CD14-positive monocyte (primary cell): Measurements from ENCODE around the gene SNX3. TPM values are rescaled to one million over a fixed set of nuclear protein-coding genes. Genes with fewer than 3 reads are reported as not detected.

ENCODE experiments used
- DNase-seq, 3 donors: peaks; one replicate each; pipeline ENCODE4 v3.0.0-alpha.2; 2011 to 2022
- H2AFZ ChIP-seq: 2 replicates; pipeline ENCODE4 v1.6.0; 2012; ENCODE audit warnings: mild to moderate bottlenecking, low read depth, low read length, inconsistent platforms; ENCODE audit not compliant: insufficient read depth, poor library complexity, severe bottlenecking
- H3K27ac ChIP-seq, 2 donors: 1 replicate in 1 of 2; 2 replicates in 1 of 2; pipeline ENCODE4 v1.5.1; 2012 to 2013; ENCODE audit warnings: low read length in 2 of 2, control low read depth in 1 of 2, inconsistent platforms in 1 of 2, low read depth in 1 of 2, mild to moderate bottlenecking in 1 of 2
- H3K27me3 ChIP-seq, 2 donors: one replicate each; pipeline versions ENCODE4 v1.6.0 to v1.6.1; 2011 to 2013; ENCODE audit warnings: low read length in 2 of 2; ENCODE audit not compliant: control insufficient read depth in 2 of 2, insufficient read depth in 2 of 2
- H3K36me3 ChIP-seq, 2 donors: replicated peaks in 1 of 2; 1 replicate in 1 of 2; 2 replicates in 1 of 2; pipeline versions ENCODE4 v1.5.1 to v1.6.1; 2012 to 2013; ENCODE audit warnings: low read length in 2 of 2, control low read depth in 1 of 2, inconsistent platforms in 1 of 2, mild to moderate bottlenecking in 1 of 2; ENCODE audit not compliant: insufficient read depth in 2 of 2, control insufficient read depth in 1 of 2
- H3K4me1 ChIP-seq, 2 donors: 1 replicate in 1 of 2; 2 replicates in 1 of 2; pipeline versions ENCODE4 v1.5.1 to v1.6.1; 2012 to 2013; ENCODE audit warnings: low read length in 2 of 2, control low read depth in 1 of 2, inconsistent platforms in 1 of 2, mild to moderate bottlenecking in 1 of 2, moderate library complexity in 1 of 2; ENCODE audit not compliant: insufficient read depth in 2 of 2, control insufficient read depth in 1 of 2
- H3K4me2 ChIP-seq: replicated peaks from 2 replicates; pipeline ENCODE3; 2012; ENCODE audit warnings: low read length, moderate library complexity, mild to moderate bottlenecking; ENCODE audit not compliant: poor library complexity, severe bottlenecking; ENCODE audit errors: extremely low read depth
- H3K4me3 ChIP-seq, 3 experiments: fragments of 200-600 bp in 1 of 3; sonication (generic) in 1 of 3; replicated peaks in 1 of 3; 1 replicate in 2 of 3; 2 replicates in 1 of 3; pipeline ENCODE4 v1.5.1; 2011 to 2013; ENCODE audit warnings: low read length in 3 of 3, mild to moderate bottlenecking in 3 of 3, control low read depth in 2 of 3, low read depth in 2 of 3, inconsistent platforms in 1 of 3, moderate library complexity in 1 of 3
- H3K79me2 ChIP-seq: 2 replicates; pipeline ENCODE4 v1.6.0; 2012; ENCODE audit warnings: mild to moderate bottlenecking, control low read depth, inconsistent platforms, low read length, moderate library complexity; ENCODE audit not compliant: insufficient read depth
- H3K9ac ChIP-seq: 2 replicates; pipeline ENCODE4 v1.6.0; 2017; ENCODE audit warnings: low read length, mild to moderate bottlenecking; ENCODE audit not compliant: insufficient read depth, poor library complexity, severe bottlenecking
- H3K9me3 ChIP-seq, 2 donors: replicated peaks in 1 of 2; 1 replicate in 1 of 2; 2 replicates in 1 of 2; pipeline versions ENCODE4 v1.5.1 to v1.6.1; 2012 to 2013; ENCODE audit warnings: low read length in 2 of 2, control low read depth in 1 of 2; ENCODE audit not compliant: control insufficient read depth in 1 of 2, insufficient read depth in 1 of 2
- H4K20me1 ChIP-seq: 2 replicates; pipeline ENCODE4 v1.6.0; 2012; ENCODE audit warnings: mild to moderate bottlenecking, low read length, control low read depth, moderate library complexity; ENCODE audit not compliant: insufficient read depth
- H3K27ac Mint-ChIP-seq, 7 donors: one replicate each; pipeline ENCODE4 v1.8.0; 2020; ENCODE audit warnings: mild to moderate bottlenecking in 7 of 7, mixed read lengths in 7 of 7, moderate library complexity in 6 of 7, inconsistent platforms in 2 of 7
- H3K27me3 Mint-ChIP-seq, 3 donors: one replicate each; pipeline ENCODE4 v1.8.0; 2021 to 2022; ENCODE audit warnings: low read depth in 3 of 3, mild to moderate bottlenecking in 3 of 3, mixed read lengths in 3 of 3, moderate library complexity in 3 of 3, inconsistent platforms in 1 of 3
- H3K36me3 Mint-ChIP-seq, 2 donors: one replicate each; pipeline ENCODE4 v1.8.0; 2020; ENCODE audit warnings: mixed read lengths in 2 of 2, inconsistent platforms in 1 of 2, mild to moderate bottlenecking in 1 of 2
- H3K4me1 Mint-ChIP-seq: one replicate; pipeline ENCODE4 v1.8.0; 2020; ENCODE audit warnings: mild to moderate bottlenecking, mixed read lengths
- H3K4me3 Mint-ChIP-seq, 2 donors: one replicate each; pipeline ENCODE4 v1.8.0; 2020; ENCODE audit warnings: mild to moderate bottlenecking in 2 of 2, mixed read lengths in 2 of 2, moderate library complexity in 1 of 2
- H3K9me3 Mint-ChIP-seq, 7 donors: one replicate each; pipeline ENCODE4 v1.8.0; 2020 to 2022; ENCODE audit warnings: mixed read lengths in 7 of 7, mild to moderate bottlenecking in 6 of 7, moderate library complexity in 6 of 7, inconsistent platforms in 2 of 7
- WGBS: methylation state at CpG from one replicate; pipeline ENCODE4 v1.1.5; 2013; ENCODE audit warnings: missing lambda C conversion rate; ENCODE audit not compliant: insufficient coverage; 5-methylcytosine and 5-hydroxymethylcytosine counted together
- intact Hi-C, 2 donors: fragments of 100-400 bp; cut with micrococcal nuclease; formaldehyde crosslinking; loops; one replicate each; pipeline versions ENCODE4 v1.15.0 to v1.15.1; 2023
- polyA plus RNA-seq, 3 donors: library from polyadenylated mRNA; depleted of rRNA in 1 of 3; unstranded in 2 of 3; stranded (reverse) in 1 of 3; fragments of 300-500 nt in 2 of 3; fragments of >200 nt in 1 of 3; fragmentation: Illumina TruSeq in 2 of 3; gene quantifications; 1 replicate in 2 of 3; 2 replicates in 1 of 3; pipeline ENCODE4 v1.2.3, GENCODE V29; 2012 to 2021
- TF ChIP-seq, protein P1 (sequence below): fragments of 200-600 bp; IDR thresholded peaks from one replicate; pipeline ENCODE4 v1.8.0; 2022; ENCODE audit warnings: antibody characterized with exemption, mild to moderate bottlenecking

The SNX3 gene
- polyA plus RNA-seq, 3 donors = 134 to 441 (median 394) TPM

GRCh38 chr6:108174371-108175175, 86.3 kb downstream of the SNX3 start:
- 7% methylated on average over 40 of the region's 43 CpGs for whole genome bisulfite sequencing
- intact Hi-C loops = no loop called here

GRCh38 chr6:108171918-108172516, 88.8 kb downstream of the SNX3 start:
- peaks cover 36 to 37% of the 10 kb centered on the region in 2 donors for H3K4me1 ChIP-seq
- H3K27ac ChIP-seq = no peak overlapping the region
- DNase-seq = no peak
- TF ChIP-seq, protein P1, sequence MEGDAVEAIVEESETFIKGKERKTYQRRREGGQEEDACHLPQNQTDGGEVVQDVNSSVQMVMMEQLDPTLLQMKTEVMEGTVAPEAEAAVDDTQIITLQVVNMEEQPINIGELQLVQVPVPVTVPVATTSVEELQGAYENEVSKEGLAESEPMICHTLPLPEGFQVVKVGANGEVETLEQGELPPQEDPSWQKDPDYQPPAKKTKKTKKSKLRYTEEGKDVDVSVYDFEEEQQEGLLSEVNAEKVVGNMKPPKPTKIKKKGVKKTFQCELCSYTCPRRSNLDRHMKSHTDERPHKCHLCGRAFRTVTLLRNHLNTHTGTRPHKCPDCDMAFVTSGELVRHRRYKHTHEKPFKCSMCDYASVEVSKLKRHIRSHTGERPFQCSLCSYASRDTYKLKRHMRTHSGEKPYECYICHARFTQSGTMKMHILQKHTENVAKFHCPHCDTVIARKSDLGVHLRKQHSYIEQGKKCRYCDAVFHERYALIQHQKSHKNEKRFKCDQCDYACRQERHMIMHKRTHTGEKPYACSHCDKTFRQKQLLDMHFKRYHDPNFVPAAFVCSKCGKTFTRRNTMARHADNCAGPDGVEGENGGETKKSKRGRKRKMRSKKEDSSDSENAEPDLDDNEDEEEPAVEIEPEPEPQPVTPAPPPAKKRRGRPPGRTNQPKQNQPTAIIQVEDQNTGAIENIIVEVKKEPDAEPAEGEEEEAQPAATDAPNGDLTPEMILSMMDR = no peak
- H3K36me3 ChIP-seq = no peaks in the 10 kb centered on the region
- WGBS = no CpG with 5 or more reads among the region's 3 CpGs
- no peak overlapping the region for H3K4me2 ChIP-seq
- H3K27ac Mint-ChIP-seq = no peak overlapping the region
- no peak overlapping the region for H3K9ac ChIP-seq
- peaks cover 53% of the 10 kb centered on the region for H3K4me1 Mint-ChIP-seq
- no peak overlapping the region for H3K4me3 ChIP-seq
- no peaks in the 10 kb centered on the region for H3K79me2 ChIP-seq
- H3K9me3 Mint-ChIP-seq = peaks cover 0 to 40% (median 16%) of the 10 kb centered on the region in 7 donors
- H3K4me3 Mint-ChIP-seq = peak overlapping the region in 1 of 2 donors; percentile 42
- H2AFZ ChIP-seq = no peak overlapping the region
- H3K9me3 ChIP-seq = peaks cover 14 to 80% of the 10 kb centered on the region in 2 donors
- H4K20me1 ChIP-seq = no peaks in the 10 kb centered on the region
- intact Hi-C loops = no loop called here
- H3K36me3 Mint-ChIP-seq = peaks cover 2 to 17% of the 10 kb centered on the region in 2 donors
- H3K27me3 Mint-ChIP-seq = peaks cover 95 to 98% (median 96%) of the 10 kb centered on the region in 3 donors
- peaks cover 98 to 100% of the 10 kb centered on the region in 2 donors for H3K27me3 ChIP-seq

More at GRCh38 chr6:108174371-108175175, 86.3 kb downstream of the SNX3 start:
- Histone ChIP-seq H4K20me1 (no peaks in the 10 kb centered on the region), H3K4me1 (peaks cover 12 to 13% of the 10 kb centered on the region in 2 donors), H3K9me3 (peaks cover 14 to 68% of the 10 kb centered on the region in 2 donors), H3K4me2 (peak overlapping the region; percentile 1), H3K79me2 (no peaks in the 10 kb centered on the region), H3K9ac (no peak overlapping the region), H3K4me3 (no peak overlapping the region), H3K27ac (no peak overlapping the region), H3K27me3 (peaks cover 98 to 100% of the 10 kb centered on the region in 2 donors), H3K36me3 (no peaks in the 10 kb centered on the region), H2AFZ (no peak overlapping the region)
- DNase-seq = peak in 2 of 3 donors; percentile 19 to 21
- Mint-ChIP-seq H3K9me3 (peaks cover 0 to 28% (median 13%) of the 10 kb centered on the region in 7 donors), H3K27ac (no peak overlapping the region), H3K36me3 (peaks cover 2 to 9% of the 10 kb centered on the region in 2 donors), H3K4me1 (peaks cover 30% of the 10 kb centered on the region), H3K27me3 (peaks cover 93 to 98% (median 95%) of the 10 kb centered on the region in 3 donors), H3K4me3 (peak overlapping the region in 1 of 2 donors; percentile 88)
- TF ChIP-seq, protein P1 = no peak
